ENCODE results near the gene RPS15. TPM values are rescaled to one million over a fixed set of nuclear protein-coding genes. Genes with fewer than 3 reads are reported as not detected.

Gene RPS15
- total and polyA plus RNA-seq, 10 of the 15 experiments (the other 5 are each of a cell fraction or from before 2014, with no cell fraction given): 559 to 3,158 (median 1,413) TPM

GRCh38 chr19:1447504-1447903 lies 9.3 kb downstream of the RPS15 start (continued):
- TF ChIP-seq IKZF2 (IDR thresholded peaks at IDR 0.05): no peak

GRCh38 chr19:1447944-1448343 lies 9.7 kb downstream of the RPS15 start:
- Histone ChIP-seq H3K4me3 (no peak overlapping the region), H3K4me1 (ENCODE audit: control insufficient read depth, insufficient read depth, low read length) (peaks cover 7% of the 10 kb centered on the region; the same call in 1 of the 2 replicates), H3K9ac (ENCODE audit: control insufficient read depth, insufficient read depth, low read length) (no peak overlapping the region), H3K79me2 (ENCODE audit: control insufficient read depth, insufficient read depth, low read length) (no peaks in the 10 kb centered on the region), H3K27me3 (replicated peaks in 1 of 2; ENCODE audit: control insufficient read depth in 2 of 2, insufficient read depth in 2 of 2, low read length in 1 of 2) (peaks cover 10 to 14% of the 10 kb centered on the region in 2 experiments), H3K36me3 (ENCODE audit: control insufficient read depth in 2 of 2, insufficient read depth in 2 of 2, low read length in 1 of 2) (no peaks in the 10 kb centered on the region), H3K27ac (ENCODE audit: control insufficient read depth, insufficient read depth) (no peak overlapping the region), H2AFZ (ENCODE audit: control insufficient read depth, low read depth, low read length) (no peak overlapping the region), H4K20me1 (ENCODE audit: control insufficient read depth, insufficient read depth) (no peaks in the 10 kb centered on the region), H3K9me3 (replicated peaks; ENCODE audit: control insufficient read depth, insufficient read depth, low read length) (no peaks in the 10 kb centered on the region), H3K4me2 (ENCODE audit: control insufficient read depth, insufficient read depth) (no peak overlapping the region)
- SMC1A ChIA-PET (ENCODE audit: uncharacterized antibody, unreplicated experiment): no interaction called here
- TF ChIP-seq SUPT20H (IDR thresholded peaks at IDR 0.05; ENCODE audit: borderline replicate concordance, control insufficient read depth, low read depth, low read length): no peak
- no peak for TF ChIP-seq CHD2 (IDR thresholded peaks at IDR 0.05; ENCODE audit: borderline replicate concordance, low read depth, low read length)
- TF ChIP-seq TAF1 (IDR thresholded peaks at IDR 0.05; ENCODE audit: borderline replicate concordance, low read depth, low read length): no peak
- no peak for TF ChIP-seq RAD21 (IDR thresholded peaks at IDR 0.05; ENCODE audit: insufficient read depth, low read depth, low read length)
- TF ChIP-seq ZBTB33 (IDR thresholded peaks at IDR 0.05): no peak
- no peak for TF ChIP-seq MEF2A (IDR thresholded peaks at IDR 0.05; ENCODE audit: insufficient read depth, low read depth, low read length)
- no peak for TF ChIP-seq POLR2A (IDR thresholded peaks at IDR 0.05; ENCODE audit: low read depth, low read length)
- no peak for TF ChIP-seq ZNF24 (IDR thresholded peaks at IDR 0.05)
- CTCF ChIA-PET: no interaction called here
- intact Hi-C loops (cut with micrococcal nuclease; ENCODE audit: unreplicated experiment) (no loop called here), in situ Hi-C loops (cut with MboI) (no loop called here)
- POLR2A ChIA-PET: no interaction called here
- RAD21 ChIA-PET (ENCODE audit: unreplicated experiment): no interaction called here
- no TSS peak for BruUV-seq (replicated peaks)
- FAIRE-seq (no peak), ATAC-seq (no peak), DNase-seq (ENCODE audit: low read depth, low spot score) (no peak)
- 67% methylated on average over 9 of the region's 9 CpGs for WGBS (ENCODE audit: insufficient coverage, insufficient replicate concordance, low lambda C conversion rate, missing lambda C conversion rate)
